ENCODE data around the gene KDM3B. TPM values are rescaled to one million over a fixed set of nuclear protein-coding genes. Genes with fewer than 3 reads are reported as not detected.
A peak's percentile ranks its signal among the peaks of the same experiment; 100 is the strongest.

The KDM3B gene
- polyA plus RNA-seq, 2 of the 4 experiments (the other 2 are of a cell fraction) = 38.1 to 52.5 TPM

DNA sequence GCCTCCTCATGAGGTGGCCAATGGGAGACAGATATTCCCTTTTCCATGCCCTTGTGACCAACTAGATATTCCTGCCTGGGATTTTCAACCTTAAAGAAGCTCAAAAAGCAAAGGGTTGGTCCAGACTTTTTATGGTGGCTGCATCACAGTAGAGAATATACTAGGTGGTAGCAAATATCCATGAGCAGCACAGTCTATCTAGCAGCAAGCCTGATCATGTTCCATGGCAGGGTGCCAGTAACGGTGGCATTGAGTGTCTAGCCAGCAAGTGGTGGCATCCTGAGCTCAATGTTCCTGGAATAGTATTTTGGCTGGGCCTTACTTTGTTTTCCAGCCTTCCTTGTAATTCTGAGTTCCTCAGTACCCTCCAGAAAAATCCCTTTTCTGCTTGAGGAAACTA, 46.7 kb upstream of the KDM3B start:
- TF ChIP-seq, protein P1, sequence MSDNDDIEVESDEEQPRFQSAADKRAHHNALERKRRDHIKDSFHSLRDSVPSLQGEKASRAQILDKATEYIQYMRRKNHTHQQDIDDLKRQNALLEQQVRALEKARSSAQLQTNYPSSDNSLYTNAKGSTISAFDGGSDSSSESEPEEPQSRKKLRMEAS (IDR thresholded peaks at IDR 0.05) = no peak
- TF ChIP-seq RCOR1 (IDR thresholded peaks at IDR 0.05; ENCODE audit: low read depth, low read length) (no peak), FOSL2 (IDR thresholded peaks at IDR 0.05) (no peak), FOSL2 (CRISPR knock-in tag; IDR thresholded peaks at IDR 0.05) (no peak), NPAS2 (CRISPR knock-in tag; IDR thresholded peaks at IDR 0.05; ENCODE audit: borderline replicate concordance) (no peak), CHD4 (IDR thresholded peaks at IDR 0.05; ENCODE audit: borderline replicate concordance) (no peak), POLR2A (IDR thresholded peaks at IDR 0.05; ENCODE audit: low read length) (no peak), RARB (CRISPR knock-in tag; IDR thresholded peaks at IDR 0.05) (no peak), JUNB (IDR thresholded peaks at IDR 0.05) (no peak), GATA3 (IDR thresholded peaks at IDR 0.05; ENCODE audit: borderline replicate concordance) (no peak), TFCP2L1 (CRISPR knock-in tag; IDR thresholded peaks at IDR 0.05) (no peak), RFX5 (IDR thresholded peaks at IDR 0.05) (no peak), TP53 (CRISPR knock-in tag; IDR thresholded peaks at IDR 0.05) (no peak), EHF (CRISPR knock-in tag; IDR thresholded peaks at IDR 0.05) (no peak), HEYL (CRISPR knock-in tag; IDR thresholded peaks at IDR 0.05) (no peak)
- TF ChIP-seq, protein P2, sequence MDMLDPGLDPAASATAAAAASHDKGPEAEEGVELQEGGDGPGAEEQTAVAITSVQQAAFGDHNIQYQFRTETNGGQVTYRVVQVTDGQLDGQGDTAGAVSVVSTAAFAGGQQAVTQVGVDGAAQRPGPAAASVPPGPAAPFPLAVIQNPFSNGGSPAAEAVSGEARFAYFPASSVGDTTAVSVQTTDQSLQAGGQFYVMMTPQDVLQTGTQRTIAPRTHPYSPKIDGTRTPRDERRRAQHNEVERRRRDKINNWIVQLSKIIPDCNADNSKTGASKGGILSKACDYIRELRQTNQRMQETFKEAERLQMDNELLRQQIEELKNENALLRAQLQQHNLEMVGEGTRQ (IDR thresholded peaks at IDR 0.05) = no peak
- TF ChIP-seq, protein P3, sequence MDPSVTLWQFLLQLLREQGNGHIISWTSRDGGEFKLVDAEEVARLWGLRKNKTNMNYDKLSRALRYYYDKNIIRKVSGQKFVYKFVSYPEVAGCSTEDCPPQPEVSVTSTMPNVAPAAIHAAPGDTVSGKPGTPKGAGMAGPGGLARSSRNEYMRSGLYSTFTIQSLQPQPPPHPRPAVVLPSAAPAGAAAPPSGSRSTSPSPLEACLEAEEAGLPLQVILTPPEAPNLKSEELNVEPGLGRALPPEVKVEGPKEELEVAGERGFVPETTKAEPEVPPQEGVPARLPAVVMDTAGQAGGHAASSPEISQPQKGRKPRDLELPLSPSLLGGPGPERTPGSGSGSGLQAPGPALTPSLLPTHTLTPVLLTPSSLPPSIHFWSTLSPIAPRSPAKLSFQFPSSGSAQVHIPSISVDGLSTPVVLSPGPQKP (IDR thresholded peaks at IDR 0.05; ENCODE audit: low read depth, low read length) = no peak
- Histone ChIP-seq H3K4me1 (peaks cover 6% of the 10 kb centered on the region; the same call in 1 of the 3 replicates), H3K4me2 (no peak overlapping the region), H3K27ac (no peak overlapping the region), H3K4me3 (no peak overlapping the region), H3K9me3 (no peaks in the 10 kb centered on the region)
- ATAC-seq = no peak
- ChIA-PET POLR2A (interaction anchor here (0.6 kb wide), 1 partner anchor 91 kb away, joined by 3 read pairs; no protein-coding TSS in a partner anchor), CTCF (no interaction called here)
- WGBS (ENCODE audit: missing lambda C conversion rate) = 74% methylated on average over 1 of the region's 1 CpG
- FAIRE-seq = no peak
- peak in 1 of 2 experiments; percentile 24 for DNase-seq (ENCODE audit: low read depth in 1 of 2, low spot score in 1 of 2)

DNA sequence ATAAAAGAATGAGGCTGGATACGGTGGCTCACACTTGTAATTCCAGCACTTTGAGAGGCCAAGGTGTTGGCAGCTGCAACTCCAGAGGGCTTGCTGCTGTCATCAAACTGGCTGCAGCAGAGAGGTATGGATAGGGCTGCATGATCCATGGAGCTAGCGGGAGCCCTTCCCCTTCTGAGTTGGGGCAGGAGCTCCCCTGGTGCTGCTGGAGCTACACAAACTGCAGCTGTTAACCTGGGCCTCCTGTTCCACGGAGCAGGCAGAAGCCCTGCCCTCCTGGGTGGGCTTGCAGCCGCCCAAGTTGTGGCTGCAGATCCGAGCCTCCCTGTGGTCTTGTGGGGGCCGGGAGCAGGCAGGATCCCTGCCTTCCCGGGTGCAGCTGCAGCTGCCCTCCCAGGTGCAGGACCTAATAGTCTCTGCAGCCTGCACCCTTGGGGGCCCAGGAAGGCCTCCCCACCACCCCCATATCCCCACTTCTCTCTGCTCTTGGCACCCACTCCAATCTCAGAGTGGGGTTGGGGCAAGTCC, 36.7 kb upstream of the KDM3B start:
- Histone ChIP-seq H3K4me1 (no peaks in the 10 kb centered on the region), H3K9me3 (no peaks in the 10 kb centered on the region), H3K4me3 (no peak overlapping the region), H3K4me2 (no peak overlapping the region), H3K27ac (no peak overlapping the region)
- ATAC-seq (peak in 1 of 2 experiments; percentile 19; a peak in 1 of 6 replicates), FAIRE-seq (no peak), DNase-seq (ENCODE audit: low read depth in 1 of 2, low spot score in 1 of 2) (no peak)
- ChIA-PET POLR2A (no interaction called here), CTCF (interaction anchor here (1.7 to 4.6 kb wide), 2 partner anchors 8 to 37 kb away, joined by 5 to 21 read pairs; partner anchors contain the start of gene KDM3B)
- WGBS (ENCODE audit: missing lambda C conversion rate) = 71% methylated on average over 3 of the region's 7 CpGs
- TF ChIP-seq, protein P4, sequence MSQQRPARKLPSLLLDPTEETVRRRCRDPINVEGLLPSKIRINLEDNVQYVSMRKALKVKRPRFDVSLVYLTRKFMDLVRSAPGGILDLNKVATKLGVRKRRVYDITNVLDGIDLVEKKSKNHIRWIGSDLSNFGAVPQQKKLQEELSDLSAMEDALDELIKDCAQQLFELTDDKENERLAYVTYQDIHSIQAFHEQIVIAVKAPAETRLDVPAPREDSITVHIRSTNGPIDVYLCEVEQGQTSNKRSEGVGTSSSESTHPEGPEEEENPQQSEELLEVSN (IDR thresholded peaks at IDR 0.05; ENCODE audit: borderline replicate concordance, low read depth) = no peak
- no peak for TF ChIP-seq MYC (IDR thresholded peaks at IDR 0.05; ENCODE audit: borderline replicate concordance, low read length)
- TF ChIP-seq, protein P3 (IDR thresholded peaks at IDR 0.05; ENCODE audit: low read depth, low read length) = no peak
- TF ChIP-seq, protein P5, sequence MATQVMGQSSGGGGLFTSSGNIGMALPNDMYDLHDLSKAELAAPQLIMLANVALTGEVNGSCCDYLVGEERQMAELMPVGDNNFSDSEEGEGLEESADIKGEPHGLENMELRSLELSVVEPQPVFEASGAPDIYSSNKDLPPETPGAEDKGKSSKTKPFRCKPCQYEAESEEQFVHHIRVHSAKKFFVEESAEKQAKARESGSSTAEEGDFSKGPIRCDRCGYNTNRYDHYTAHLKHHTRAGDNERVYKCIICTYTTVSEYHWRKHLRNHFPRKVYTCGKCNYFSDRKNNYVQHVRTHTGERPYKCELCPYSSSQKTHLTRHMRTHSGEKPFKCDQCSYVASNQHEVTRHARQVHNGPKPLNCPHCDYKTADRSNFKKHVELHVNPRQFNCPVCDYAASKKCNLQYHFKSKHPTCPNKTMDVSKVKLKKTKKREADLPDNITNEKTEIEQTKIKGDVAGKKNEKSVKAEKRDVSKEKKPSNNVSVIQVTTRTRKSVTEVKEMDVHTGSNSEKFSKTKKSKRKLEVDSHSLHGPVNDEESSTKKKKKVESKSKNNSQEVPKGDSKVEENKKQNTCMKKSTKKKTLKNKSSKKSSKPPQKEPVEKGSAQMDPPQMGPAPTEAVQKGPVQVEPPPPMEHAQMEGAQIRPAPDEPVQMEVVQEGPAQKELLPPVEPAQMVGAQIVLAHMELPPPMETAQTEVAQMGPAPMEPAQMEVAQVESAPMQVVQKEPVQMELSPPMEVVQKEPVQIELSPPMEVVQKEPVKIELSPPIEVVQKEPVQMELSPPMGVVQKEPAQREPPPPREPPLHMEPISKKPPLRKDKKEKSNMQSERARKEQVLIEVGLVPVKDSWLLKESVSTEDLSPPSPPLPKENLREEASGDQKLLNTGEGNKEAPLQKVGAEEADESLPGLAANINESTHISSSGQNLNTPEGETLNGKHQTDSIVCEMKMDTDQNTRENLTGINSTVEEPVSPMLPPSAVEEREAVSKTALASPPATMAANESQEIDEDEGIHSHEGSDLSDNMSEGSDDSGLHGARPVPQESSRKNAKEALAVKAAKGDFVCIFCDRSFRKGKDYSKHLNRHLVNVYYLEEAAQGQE (IDR thresholded peaks at IDR 0.05) = no peak
- no peak for TF ChIP-seq KDM1A (IDR thresholded peaks at IDR 0.05; ENCODE audit: low read depth)
- TF ChIP-seq KDM5A (IDR thresholded peaks at IDR 0.05) = no peak
- no peak for TF ChIP-seq ZSCAN20 (CRISPR knock-in tag; IDR thresholded peaks at IDR 0.05)
- TF ChIP-seq BHLHE40 (IDR thresholded peaks at IDR 0.05; ENCODE audit: low read depth, low read length) = no peak
- no peak for TF ChIP-seq ESRRA (IDR thresholded peaks at IDR 0.05; ENCODE audit: borderline replicate concordance, low read length)
- TF ChIP-seq JUNB (IDR thresholded peaks at IDR 0.05) = no peak
- TF ChIP-seq FOSB (CRISPR knock-in tag; IDR thresholded peaks at IDR 0.05) = no peak
- TF ChIP-seq RNF2 (IDR thresholded peaks at IDR 0.05; ENCODE audit: borderline replicate concordance, low read depth) = no peak
- TF ChIP-seq CHD2 (IDR thresholded peaks at IDR 0.05; ENCODE audit: low read length, partially characterized antibody) = no peak
- TF ChIP-seq ZC3H11A (IDR thresholded peaks at IDR 0.05) = no peak
- TF ChIP-seq MAFK (IDR thresholded peaks at IDR 0.05; ENCODE audit: partially characterized antibody) = no peak
